HG02981 (cell line): ENCODE data around the gene PARN.
"Not testable (repeated sequence)": the region's sequence is repeated elsewhere in the genome, so short reads cannot be mapped to it uniquely, and the experiment has no call there.

Source experiments
- ATAC-seq: cut with Tn5 transposase; IDR thresholded peaks from one replicate; pipeline ENCODE4 v1.9.1; 2021; ENCODE audit warnings: mild to moderate bottlenecking, moderate library complexity; ENCODE audit not compliant: unreplicated experiment

The PARN gene

GRCh38 chr16:14574698-14575415, 55.2 kb downstream of the PARN start:
- ATAC-seq: not testable (repeated sequence)

- no peak for ATAC-seq
These were observed 57.5 kb downstream of the PARN start for GRCh38 chr16:14572535-14572934.

- no peak for ATAC-seq
These were observed 60.8 kb downstream of the PARN start for GRCh38 chr16:14569213-14569612.

- ATAC-seq: no peak
These were observed 63.5 kb downstream of the PARN start for GRCh38 chr16:14566599-14566998.

GRCh38 chr16:14565688-14566025, 64.4 kb downstream of the PARN start:
- ATAC-seq: no peak

GRCh38 chr16:14564861-14565687, 65.0 kb downstream of the PARN start:
- ATAC-seq: no peak

GRCh38 chr16:14564323-14564722, 65.7 kb downstream of the PARN start:
- ATAC-seq: no peak

GRCh38 chr16:14562691-14563491, 67.2 kb downstream of the PARN start:
- ATAC-seq: no peak

GRCh38 chr16:14560523-14560922, 69.5 kb downstream of the PARN start:
- ATAC-seq: no peak

GRCh38 chr16:14559809-14560241, 70.2 kb downstream of the PARN start:
- ATAC-seq: no peak

GRCh38 chr16:14553447-14553846, 76.6 kb downstream of the PARN start:
- ATAC-seq: no peak

GRCh38 chr16:14549789-14550153, 80.3 kb downstream of the PARN start:
- no peak for ATAC-seq

- ATAC-seq: no peak
These were observed 80.9 kb downstream of the PARN start for GRCh38 chr16:14548933-14549788.

GRCh38 chr16:14545346-14545884, 84.6 kb downstream of the PARN start:
- ATAC-seq: no peak

- ATAC-seq: not testable (repeated sequence)
These were observed 85.2 kb downstream of the PARN start for GRCh38 chr16:14544846-14545245.

- ATAC-seq: no peak
These were observed 90.4 kb downstream of the PARN start for GRCh38 chr16:14539631-14540030.

- no peak for ATAC-seq
These were observed 90.9 kb downstream of the PARN start for GRCh38 chr16:14539156-14539555.

GRCh38 chr16:14538604-14539003, 91.5 kb downstream of the PARN start:
- ATAC-seq: no peak

GRCh38 chr16:14531613-14532012, 98.4 kb downstream of the PARN start:
- ATAC-seq: no peak

- ATAC-seq: no peak
These were observed 99.0 kb downstream of the PARN start for GRCh38 chr16:14531101-14531500.
